GM23338 (cell line): Measurements from ENCODE around the gene TBL1XR1. TPM values are rescaled to one million over a fixed set of nuclear protein-coding genes. Genes with fewer than 3 reads are reported as not detected.

ENCODE experiments used
- ATAC-seq: fragments of 200-7000 bp; cut with Tn5 transposase; 3 replicates; pipeline ENCODE4 v1.9.1; 2020
- DNase-seq: peaks from one replicate; pipeline ENCODE4 v3.0.0-alpha.2; 2015; ENCODE audit warnings: low spot score
- H2AFZ ChIP-seq: fragments of 200-600 bp; sonication (generic); 2 replicates; pipeline ENCODE4 v1.8.0; 2016; ENCODE audit warnings: antibody characterized with exemption, mild to moderate bottlenecking, moderate library complexity
- H3F3A ChIP-seq: fragments of 200-600 bp; sonication (generic); replicated peaks from 2 replicates; pipeline ENCODE4 v1.8.0; 2017; ENCODE audit warnings: antibody characterized with exemption, mixed run types, low read depth
- H3K27ac ChIP-seq: fragments of 200-600 bp; sonication (generic); 2 replicates; pipeline ENCODE4 v1.6.1; 2016; ENCODE audit warnings: low read depth
- H3K27me3 ChIP-seq: fragments of 200-600 bp; sonication (generic); 2 replicates; pipeline ENCODE4 v1.8.0; 2016; ENCODE audit warnings: mild to moderate bottlenecking, mixed run types, moderate library complexity; ENCODE audit not compliant: insufficient read depth
- H3K36me3 ChIP-seq: fragments of 200-600 bp; sonication (generic); 2 replicates; pipeline ENCODE4 v1.8.0; 2016; ENCODE audit warnings: mild to moderate bottlenecking; ENCODE audit not compliant: insufficient read depth
- H3K4me1 ChIP-seq: fragments of 200-600 bp; sonication (generic); 2 replicates; pipeline ENCODE4 v1.8.0; 2016; ENCODE audit warnings: mild to moderate bottlenecking, moderate library complexity; ENCODE audit not compliant: insufficient read depth
- H3K4me2 ChIP-seq: fragments of 200-600 bp; sonication (generic); 2 replicates; pipeline ENCODE4 v1.7.1; 2017; ENCODE audit warnings: mixed run types
- H3K4me3 ChIP-seq: fragments of 200-600 bp; sonication (generic); 2 replicates; pipeline ENCODE4 v1.6.1; 2016; ENCODE audit warnings: mixed run types
- H3K79me2 ChIP-seq: fragments of 200-600 bp; sonication (generic); replicated peaks from 2 replicates; pipeline ENCODE4 v1.8.0; 2017; ENCODE audit warnings: mild to moderate bottlenecking; ENCODE audit not compliant: insufficient read depth
- H3K9me2 ChIP-seq: fragments of 200-600 bp; sonication (generic); 2 replicates; pipeline ENCODE4 v1.8.0; 2017; ENCODE audit not compliant: insufficient read depth
- H4K20me1 ChIP-seq: fragments of 200-600 bp; sonication (generic); replicated peaks from 2 replicates; pipeline ENCODE4 v1.8.0; 2017; ENCODE audit warnings: mild to moderate bottlenecking; ENCODE audit not compliant: insufficient read depth
- H3K27ac Mint-ChIP-seq: 2 replicates; pipeline ENCODE4 v1.8.0; 2020; ENCODE audit warnings: inconsistent platforms, mild to moderate bottlenecking, moderate library complexity, mixed read lengths
- H3K27me3 Mint-ChIP-seq: 3 replicates; pipeline ENCODE4 v1.8.0; 2022; ENCODE audit warnings: low read depth, mild to moderate bottlenecking, moderate library complexity, mixed read lengths, inconsistent platforms; ENCODE audit not compliant: insufficient read depth, poor library complexity
- H3K36me3 Mint-ChIP-seq: 3 replicates; pipeline ENCODE4 v1.8.0; 2021; ENCODE audit warnings: low read depth, mild to moderate bottlenecking, inconsistent platforms, moderate library complexity, mixed read lengths
- H3K4me1 Mint-ChIP-seq: 3 replicates; pipeline ENCODE4 v1.8.0; 2020; ENCODE audit warnings: mild to moderate bottlenecking, inconsistent platforms, mixed read lengths
- H3K4me3 Mint-ChIP-seq: 3 replicates; pipeline ENCODE4 v1.8.0; 2021; ENCODE audit warnings: moderate library complexity, mild to moderate bottlenecking, inconsistent platforms, mixed read lengths
- H3K9me3 Mint-ChIP-seq: 3 replicates; pipeline ENCODE4 v1.8.0; 2020; ENCODE audit warnings: moderate library complexity, mild to moderate bottlenecking, inconsistent platforms, mixed read lengths
- CREB1 ChIP-seq: fragments of 250-450 bp; sonication (Bioruptor Pico); IDR thresholded peaks from 2 replicates; pipeline ENCODE4 v1.5.0; 2020; ENCODE audit warnings: low read depth, mild to moderate bottlenecking, moderate library complexity
- CTCF ChIP-seq, 2 experiments: fragments of 200-600 bp in 1 of 2; sonication (generic) in 1 of 2; conservative IDR thresholded peaks; 2 replicates each; pipeline versions ENCODE4 v1.5.1 to v1.6.1; 2016 to 2017; ENCODE audit warnings: antibody characterized with exemption in 2 of 2, low read depth in 2 of 2, mild to moderate bottlenecking in 2 of 2, moderate library complexity in 1 of 2
- ETS1 ChIP-seq: IDR thresholded peaks from 2 replicates; pipeline ENCODE4 v1.6.1; 2016; ENCODE audit warnings: antibody characterized with exemption
- EZH2 ChIP-seq: fragments of 200-600 bp; sonication (generic); IDR thresholded peaks from one replicate; pipeline ENCODE4 v1.8.0; 2017; ENCODE audit warnings: antibody characterized with exemption, mild to moderate bottlenecking, low read depth; ENCODE audit not compliant: unreplicated experiment
- EZH2phosphoT487 ChIP-seq: fragments of 200-600 bp; sonication (generic); IDR thresholded peaks from one replicate; pipeline ENCODE4 v1.8.1; 2018; ENCODE audit warnings: antibody characterized with exemption; ENCODE audit not compliant: unreplicated experiment
- JUNB ChIP-seq: IDR thresholded peaks from one replicate; pipeline ENCODE4 v1.6.1; 2016; ENCODE audit warnings: antibody characterized with exemption; ENCODE audit not compliant: unreplicated experiment
- NANOG ChIP-seq: IDR thresholded peaks from 2 replicates; pipeline ENCODE4 v1.6.1; 2016; ENCODE audit warnings: antibody characterized with exemption, borderline replicate concordance
- POLR2AphosphoS5 ChIP-seq: IDR thresholded peaks from 2 replicates; pipeline ENCODE4 v1.6.1; 2016; ENCODE audit warnings: antibody characterized with exemption, low read depth
- REST ChIP-seq: IDR thresholded peaks from one replicate; pipeline ENCODE4 v1.6.1; 2018; ENCODE audit warnings: antibody characterized with exemption; ENCODE audit not compliant: unreplicated experiment
- STAT1 ChIP-seq: IDR thresholded peaks from one replicate; pipeline ENCODE4 v1.6.1; 2016; ENCODE audit warnings: antibody characterized with exemption; ENCODE audit not compliant: unreplicated experiment
- ZNF114 ChIP-seq: fragments of 250-450 bp; sonication (Bioruptor Pico); IDR thresholded peaks from 2 replicates; pipeline ENCODE4 v1.5.0; 2020; ENCODE audit warnings: mild to moderate bottlenecking, moderate library complexity
- ZNF331 ChIP-seq: fragments of 250-450 bp; sonication (Bioruptor Pico); IDR thresholded peaks from 2 replicates; pipeline ENCODE4 v1.5.0; 2020; ENCODE audit warnings: low read depth, mild to moderate bottlenecking, moderate library complexity
- ZNF462 ChIP-seq: fragments of 250-450 bp; sonication (Bioruptor Pico); IDR thresholded peaks from 2 replicates; pipeline ENCODE4 v1.5.0; 2020; ENCODE audit warnings: mild to moderate bottlenecking, moderate library complexity
- polyA plus RNA-seq: library from polyadenylated mRNA; unstranded; fragments of >200 nt; fragmentation: Nextera tagmentation; extraction: Ambion mirVana; gene quantifications from 2 replicates; pipeline ENCODE4 v1.2.1, GENCODE V29; 2016
- total RNA-seq: library from RNA; depleted of rRNA; stranded (reverse); fragments of >200 nt; shearing (Covaris generic); gene quantifications from 2 replicates; pipeline ENCODE4 v1.2.3, GENCODE V29; 2014

Gene TBL1XR1
- total and polyA plus RNA-seq, 2 experiments from 2014 or later, result 49.6 to 122 TPM

- ATAC-seq (no peak), DNase-seq (no peak)
- H3K27me3 ChIP-seq, result no peaks in the 10 kb centered on the region
- Mint-ChIP-seq H3K36me3 (no peaks in the 10 kb centered on the region), H3K27ac (no peak overlapping the region), H3K4me3 (no peak overlapping the region), H3K4me1 (no peaks in the 10 kb centered on the region), H3K27me3 (no peaks in the 10 kb centered on the region), H3K9me3 (no peaks in the 10 kb centered on the region; the same call in 1 of the 3 replicates)
- H3K4me2 ChIP-seq, result no peak overlapping the region
- no peaks in the 10 kb centered on the region for H3K4me1 ChIP-seq
- no peak overlapping the region for H2AFZ ChIP-seq
- H4K20me1 ChIP-seq, result no peaks in the 10 kb centered on the region
- H3F3A ChIP-seq, result no peaks in the 10 kb centered on the region
- TF ChIP-seq NANOG (no peak), POLR2AphosphoS5 (no peak), EZH2phosphoT487 (no peak), CREB1 (no peak), EZH2 (no peak), ZNF462 (no peak), ETS1 (no peak), CTCF (conservative IDR thresholded peaks at IDR 0.05; ENCODE audit: low read depth in 2 of 2) (no peak), ZNF114 (no peak), REST (no peak), JUNB (no peak), ZNF331 (CRISPR knock-in tag) (no peak), STAT1 (no peak)
- H3K4me3 ChIP-seq, result no peak overlapping the region
- no peaks in the 10 kb centered on the region for H3K9me2 ChIP-seq
- H3K27ac ChIP-seq, result no peak overlapping the region
- no peaks in the 10 kb centered on the region for H3K36me3 ChIP-seq
- H3K79me2 ChIP-seq, result no peaks in the 10 kb centered on the region
These were observed 220.0 kb downstream of the TBL1XR1 start for GRCh38 chr3:176977331-176977730.
